HL-60 (cell line): ENCODE data around the gene FGF18.
"Not testable (repeated sequence)": the region's sequence is repeated elsewhere in the genome, so short reads cannot be mapped to it uniquely, and the experiment has no call there.

ENCODE experiments used
- DNase-seq, 2 experiments: peaks; one replicate each; pipeline ENCODE4 v3.0.0-alpha.2; 2010 to 2020; ENCODE audit warnings: low read depth in 1 of 2, low spot score in 1 of 2
- H3K27ac ChIP-seq: fragments of 250-450 bp; sonication (Bioruptor Pico); replicated peaks from 2 replicates; pipeline ENCODE4 v1.5.1; 2020; ENCODE audit warnings: mild to moderate bottlenecking, moderate library complexity
- H3K27me3 ChIP-seq: fragments of 250-450 bp; sonication (Bioruptor Pico); 2 replicates; pipeline ENCODE4 v1.5.1; 2021; ENCODE audit warnings: mild to moderate bottlenecking, moderate library complexity; ENCODE audit not compliant: insufficient read depth, poor library complexity, severe bottlenecking
- H3K4me3 ChIP-seq: replicated peaks from 2 replicates; pipeline ENCODE4 v1.5.1; 2011; ENCODE audit warnings: mild to moderate bottlenecking, control low read depth, low read length; ENCODE audit not compliant: insufficient read depth
- CTCF ChIP-seq: IDR thresholded peaks from one replicate; pipeline ENCODE4 v1.5.1; 2011; ENCODE audit warnings: low read length, control low read depth, inconsistent platforms; ENCODE audit not compliant: insufficient read depth
- GABPA ChIP-seq: IDR thresholded peaks from 2 replicates; pipeline ENCODE4 v1.6.1; 2012; ENCODE audit warnings: low read depth
- POLR2AphosphoS5 ChIP-seq: IDR thresholded peaks from 2 replicates; pipeline ENCODE4 v1.6.1; 2012; ENCODE audit warnings: low read depth
- REST ChIP-seq: IDR thresholded peaks from 2 replicates; pipeline ENCODE4 v1.6.1; 2012; ENCODE audit warnings: low read depth; ENCODE audit not compliant: insufficient replicate concordance
- SPI1 ChIP-seq: IDR thresholded peaks from 2 replicates; pipeline ENCODE4 v1.6.1; 2012; ENCODE audit warnings: low read depth, mild to moderate bottlenecking, borderline replicate concordance
- long read RNA-seq: library from polyadenylated mRNA; unstranded; transcript quantifications from one replicate; pipeline ENCODE4 v2.0.0, GENCODE V29; 2020

FGF18 gene
- long read RNA-seq = 0 reads

- Histone ChIP-seq H3K4me3 (peak within 1 kb of the TSS; percentile 12), H3K27me3 (peaks cover 18% of the 10 kb centered on the region), H3K27ac (no peak within 1 kb of the TSS)
- TF ChIP-seq CTCF = no peak
- DNase-seq = peak in 1 of 2 experiments; percentile 25
Observed at GRCh38 chr5:171418982-171419687, at the start of gene FGF18. Gene FGF18 (plus strand): TSS chr5:171419647. CDS start chr5:171420200, 553 bp downstream.

- H3K27ac ChIP-seq = no peak overlapping the region
- DNase-seq = no peak
- no peaks in the 10 kb centered on the region for H3K27me3 ChIP-seq
- no peak for TF ChIP-seq GABPA
- no peak for TF ChIP-seq SPI1
- no peak for TF ChIP-seq CTCF
- no peak for TF ChIP-seq POLR2AphosphoS5
- no peak for TF ChIP-seq REST
- no peak overlapping the region for H3K4me3 ChIP-seq
Observed at GRCh38 chr5:171369898-171370297, 49.5 kb upstream of the FGF18 start.

- not testable (repeated sequence) for H3K27ac ChIP-seq, H3K27me3 ChIP-seq, DNase-seq, H3K4me3 ChIP-seq
Observed at GRCh38 chr5:171370881-171371280, 48.6 kb upstream of the FGF18 start.

GRCh38 chr5:171371326-171371725 lies 48.1 kb upstream of the FGF18 start:
- H3K4me3 ChIP-seq = no peak overlapping the region
- no peak for DNase-seq
- H3K27me3 ChIP-seq = no peaks in the 10 kb centered on the region
- H3K27ac ChIP-seq = no peak overlapping the region
- TF ChIP-seq REST (no peak), POLR2AphosphoS5 (no peak), SPI1 (no peak), GABPA (no peak), CTCF (no peak)
